GM20000 (cell line): ENCODE results near the gene CPA3.

Source experiments
- DNase-seq: peaks from one replicate; pipeline ENCODE4 v3.0.0; 2012; ENCODE audit warnings: low spot score
- CTCF ChIP-seq: IDR thresholded peaks from 2 replicates; pipeline ENCODE4 v1.5.1; 2012; ENCODE audit warnings: mild to moderate bottlenecking, control low read depth; ENCODE audit errors: extremely low read depth, missing control alignments

CPA3 gene

GRCh38 chr3:148930752-148931151, 65.7 kb downstream of the CPA3 start:
- no peak for DNase-seq

GRCh38 chr3:148931574-148931973, 66.5 kb downstream of the CPA3 start:
- no peak for TF ChIP-seq CTCF
- DNase-seq: no peak

More at GRCh38 chr3:148930752-148931151, 65.7 kb downstream of the CPA3 start:
- no peak for TF ChIP-seq CTCF

- TF ChIP-seq CTCF: no peak
- no peak for DNase-seq
Observed at GRCh38 chr3:148932972-148933371, 67.9 kb downstream of the CPA3 start.

- no peak for TF ChIP-seq CTCF
Observed at GRCh38 chr3:148937467-148938255, 72.6 kb downstream of the CPA3 start.

GRCh38 chr3:148938306-148938705, 73.2 kb downstream of the CPA3 start:
- DNase-seq: no peak
- no peak for TF ChIP-seq CTCF

More at GRCh38 chr3:148937467-148938255, 72.6 kb downstream of the CPA3 start:
- DNase-seq: no peak

- no peak for DNase-seq
- no peak for TF ChIP-seq CTCF
Observed at GRCh38 chr3:148938936-148939335, 73.8 kb downstream of the CPA3 start.

- TF ChIP-seq CTCF: no peak
- DNase-seq: no peak
Observed at GRCh38 chr3:148940983-148941382, 75.9 kb downstream of the CPA3 start.
